Activated CD8-positive, alpha-beta memory T cell treated with anti-CD3 and anti-CD28 coated beads for 4 hours (primary cell): ENCODE measurements around the gene RPS3A.
"Not testable (repeated sequence)": the region's sequence is repeated elsewhere in the genome, so short reads cannot be mapped to it uniquely, and the experiment has no call there.

Experiments
- DNase-seq, 2 donors: peaks; one replicate each; pipeline ENCODE4 v3.0.0-alpha.2; 2020; ENCODE audit warnings: low read depth in 2 of 2

Gene RPS3A

DNA sequence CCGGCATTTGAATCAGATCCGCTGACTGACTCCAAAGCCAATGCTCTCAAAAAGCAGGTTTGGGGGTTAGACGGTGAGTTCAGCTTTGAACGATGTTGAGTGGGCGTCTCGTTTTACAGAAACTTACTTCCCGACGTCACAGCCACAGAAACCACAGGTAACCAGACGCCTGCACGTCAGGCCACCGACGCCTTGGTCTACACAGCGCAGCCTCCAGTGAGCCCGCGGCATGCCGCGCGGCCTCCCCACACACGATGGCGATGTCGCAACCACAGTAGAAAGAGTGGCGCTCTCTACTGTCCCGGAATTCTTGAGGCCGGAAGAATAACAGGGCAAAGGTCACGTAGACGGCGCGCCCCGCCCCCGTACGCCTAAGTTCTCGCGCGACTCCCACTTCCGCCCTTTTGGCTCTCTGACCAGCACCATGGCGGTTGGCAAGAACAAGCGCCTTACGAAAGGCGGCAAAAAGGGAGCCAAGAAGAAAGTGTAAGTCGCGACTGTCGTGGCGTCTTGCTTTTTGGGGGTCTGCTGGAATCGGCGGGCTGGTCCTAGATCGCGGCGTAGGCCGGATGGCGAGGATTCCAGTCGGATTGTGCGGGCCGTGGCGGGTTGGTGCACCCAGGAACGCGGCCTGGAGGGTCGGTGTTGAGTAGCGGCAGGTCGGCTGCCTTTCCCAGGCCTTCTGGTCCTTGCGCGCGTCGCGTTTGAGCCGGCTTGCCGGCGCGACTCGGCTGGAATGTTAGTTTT is at the start of gene RPS3A:
Gene RPS3A (plus strand): TSS at position 400 of the 747 bp plus-strand sequence. CDS start 25 bp downstream, at position 425.
- DNase-seq, result peak; percentile 95 to 98

DNA sequence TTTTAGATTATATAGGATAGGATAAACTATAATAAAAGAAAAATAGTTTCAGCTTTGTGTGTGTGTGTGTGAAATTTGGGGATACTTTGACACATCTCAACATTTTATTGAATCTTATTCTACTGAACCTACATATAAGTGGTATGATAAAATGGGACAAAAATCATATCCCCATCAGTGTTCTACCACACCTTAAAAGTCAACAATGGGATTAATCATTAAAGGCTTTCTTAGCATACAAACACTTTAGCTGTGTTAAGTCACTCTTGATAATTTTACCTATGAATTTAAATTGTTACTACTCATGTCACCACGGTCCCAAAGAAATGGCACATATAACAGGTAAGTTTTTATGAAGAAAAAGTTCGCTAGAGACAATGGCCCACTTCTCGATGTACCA is 46.6 kb upstream of the RPS3A start:
- no peak for DNase-seq

DNA sequence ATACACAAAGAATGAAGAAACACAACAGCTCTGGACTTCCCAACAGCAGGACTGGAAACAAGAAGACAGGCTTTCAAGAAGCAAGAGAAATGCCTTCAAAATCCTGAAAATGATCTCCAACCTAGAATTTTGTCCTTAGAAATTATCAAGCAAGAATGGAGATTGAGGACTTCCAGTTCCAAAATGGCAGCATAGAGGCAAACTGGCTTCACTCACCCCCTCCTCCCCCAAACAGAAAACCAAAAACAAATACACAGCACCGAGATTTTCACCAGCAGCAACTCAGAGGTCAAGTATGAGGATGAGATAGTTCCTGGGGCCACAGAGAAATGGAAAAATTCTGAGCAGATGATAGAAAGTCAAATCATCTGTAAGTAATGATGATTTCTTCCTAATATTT is 43.9 kb upstream of the RPS3A start:
- no peak for DNase-seq

DNA sequence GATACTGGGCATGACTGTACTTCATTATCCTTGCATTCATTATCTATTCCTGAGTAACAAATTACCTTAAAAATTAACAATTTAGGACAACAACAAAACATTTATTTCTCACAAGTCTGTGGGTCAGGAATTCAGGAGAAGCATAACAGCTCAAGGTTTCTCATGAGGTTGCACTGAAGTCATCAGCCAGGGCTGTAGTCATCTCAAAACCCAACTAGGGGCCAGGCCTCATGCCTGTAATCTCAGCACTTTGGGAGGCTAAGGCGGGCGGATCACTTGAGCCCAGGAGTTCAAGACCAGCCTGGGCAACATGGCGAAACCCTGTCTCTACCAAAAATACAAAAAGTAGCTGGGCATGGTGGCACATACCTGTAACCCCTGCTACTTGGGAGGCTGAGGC is 36.3 kb upstream of the RPS3A start:
- DNase-seq, result not testable (repeated sequence)

DNA sequence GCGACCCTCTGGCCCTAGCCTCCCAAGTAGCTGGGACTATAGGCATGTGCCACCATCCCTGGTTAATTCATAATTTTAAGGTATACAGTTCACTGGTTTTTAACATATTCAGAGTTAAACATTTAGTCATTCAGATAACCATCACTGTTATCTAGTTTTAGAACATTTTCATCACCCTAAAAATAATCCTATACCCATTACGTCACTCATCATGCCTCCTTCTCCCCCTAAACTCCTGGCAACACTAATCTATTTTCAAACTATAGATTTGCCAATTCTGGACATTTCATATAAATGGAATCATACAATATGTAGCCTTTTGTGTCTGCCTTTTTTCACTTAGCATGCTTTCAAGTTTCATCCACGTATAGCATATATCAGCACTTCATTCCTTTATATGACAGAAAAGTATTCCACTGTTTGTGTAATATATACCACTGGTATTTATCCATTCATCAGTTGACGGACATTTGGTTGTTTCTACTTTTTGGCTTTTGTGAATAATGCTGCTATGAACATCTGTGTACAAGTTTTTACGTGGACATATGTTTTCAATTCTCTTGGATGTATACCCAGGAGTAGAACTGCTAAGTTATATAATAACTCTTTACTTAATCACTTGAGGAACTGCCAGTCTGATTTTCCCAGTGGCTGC is 32.0 kb upstream of the RPS3A start:
- DNase-seq, result no peak

DNA sequence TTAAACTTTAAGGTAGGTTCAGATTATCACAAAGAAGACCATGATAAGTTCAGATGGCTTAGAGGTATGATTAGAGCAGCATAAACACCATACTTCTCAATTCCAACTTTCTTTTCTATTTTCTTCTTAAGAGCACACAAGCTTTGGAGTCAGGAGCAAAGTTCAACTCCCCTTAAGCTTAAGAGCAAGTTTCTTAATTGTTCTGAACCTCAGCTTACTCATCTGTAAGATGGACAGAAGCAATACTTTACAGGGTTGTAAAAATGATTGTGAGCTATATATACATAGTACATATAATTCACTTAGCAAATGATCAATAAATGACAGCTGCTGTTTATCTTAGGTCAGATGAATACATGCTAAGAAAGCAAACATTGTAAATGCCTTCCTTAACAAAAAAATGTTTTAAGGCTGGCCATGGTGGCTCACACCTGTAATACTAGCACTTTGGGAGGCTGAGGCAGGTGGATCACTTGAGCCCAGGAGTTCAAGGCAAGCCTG is 25.0 kb upstream of the RPS3A start:
- DNase-seq, result no peak

DNA sequence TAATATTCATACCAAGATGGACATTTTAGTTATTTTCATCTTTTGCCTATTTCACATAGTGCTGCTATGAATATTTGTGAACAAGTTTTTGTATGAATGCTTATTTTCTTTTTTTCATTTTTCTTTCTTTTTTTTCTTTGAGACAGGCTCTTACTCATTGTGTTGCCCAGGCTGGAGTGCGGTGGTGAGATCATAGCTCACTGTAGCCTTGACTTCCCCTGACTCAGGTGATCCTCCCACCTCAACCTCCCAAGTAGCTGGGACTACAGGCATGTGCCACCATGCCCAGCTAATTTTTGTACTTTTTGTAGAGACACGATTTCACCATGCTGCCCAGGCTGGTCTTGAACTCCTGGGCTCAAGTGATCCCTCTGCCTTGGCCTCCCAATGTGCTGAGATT is 21.4 kb upstream of the RPS3A start:
- not testable (repeated sequence) for DNase-seq

DNA sequence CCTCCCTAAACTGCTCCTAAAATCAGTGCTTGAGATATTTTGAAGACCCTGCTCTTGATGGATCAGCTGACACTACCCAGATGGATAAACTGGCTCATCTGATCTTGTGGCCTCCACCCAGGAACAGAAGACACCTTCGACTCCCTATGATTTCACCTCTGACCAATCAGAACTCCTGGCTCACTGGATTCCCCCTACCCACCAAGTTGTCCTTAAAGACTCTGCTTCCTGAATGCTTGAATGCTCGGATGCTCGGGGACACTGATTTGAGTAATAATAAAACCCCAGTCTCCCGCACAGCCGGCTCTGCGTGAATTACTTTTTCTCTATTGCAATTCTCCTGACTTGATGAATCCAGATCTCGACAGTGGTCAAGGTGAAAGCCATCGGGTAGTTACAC is 12.0 kb upstream of the RPS3A start:
- no peak for DNase-seq

DNA sequence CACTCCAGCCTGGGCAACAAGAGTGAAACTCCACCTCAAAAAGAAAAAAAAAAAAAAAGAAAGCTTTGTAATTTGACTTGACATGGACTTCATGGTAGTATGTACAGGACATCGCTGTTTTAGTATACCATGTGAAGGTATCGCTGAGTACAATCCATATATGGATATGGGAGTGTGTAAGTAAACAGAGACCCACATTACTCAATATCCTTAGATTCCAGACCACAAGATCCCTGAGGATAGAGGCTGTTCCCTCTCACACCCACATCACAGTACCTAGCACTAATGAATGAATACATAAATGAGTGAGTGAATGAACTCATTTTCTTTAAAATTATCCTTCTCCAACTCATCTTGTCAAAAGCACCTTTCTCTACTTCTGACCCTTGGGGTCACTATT is 8.4 kb upstream of the RPS3A start:
- no peak for DNase-seq

DNA sequence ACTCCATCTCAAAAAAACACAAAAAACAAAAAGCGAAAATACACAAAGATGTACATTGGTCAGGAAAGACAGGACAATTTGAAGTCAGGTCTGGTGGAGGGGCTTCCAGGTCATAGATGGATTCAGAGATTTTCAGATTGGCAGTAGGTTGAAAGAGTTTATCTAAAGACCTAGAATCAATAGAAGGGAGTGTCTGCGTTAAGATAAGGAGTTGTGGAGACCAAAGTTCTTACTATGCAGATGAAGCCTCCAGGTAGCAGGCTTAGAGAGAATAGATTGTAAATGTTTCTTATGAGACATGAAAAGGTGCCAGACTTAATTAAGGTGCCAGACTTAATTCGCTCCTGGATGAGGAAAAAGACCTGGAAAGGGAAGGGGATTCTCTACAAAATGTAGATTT is 6.9 kb upstream of the RPS3A start:
- no peak for DNase-seq

DNA sequence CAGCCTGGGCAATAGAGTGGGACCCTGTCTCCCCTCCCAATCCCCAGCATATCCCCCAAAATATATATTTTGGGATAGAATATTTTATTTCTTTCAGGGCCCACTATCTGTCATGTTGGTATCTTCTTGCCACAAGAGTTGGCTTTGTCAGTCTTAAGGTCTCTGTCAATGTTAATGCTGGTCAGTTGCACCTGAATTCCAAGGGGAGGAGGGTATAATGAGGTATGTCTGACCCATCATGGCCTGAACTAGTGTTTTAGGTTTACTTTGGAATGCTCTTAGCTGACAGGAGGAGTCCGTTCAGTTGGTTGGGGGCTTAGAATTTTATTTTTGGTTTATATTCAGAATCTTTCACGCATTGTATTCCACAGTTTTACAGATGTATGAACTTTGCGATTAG is 6.2 kb upstream of the RPS3A start:
- DNase-seq, result no peak

DNA sequence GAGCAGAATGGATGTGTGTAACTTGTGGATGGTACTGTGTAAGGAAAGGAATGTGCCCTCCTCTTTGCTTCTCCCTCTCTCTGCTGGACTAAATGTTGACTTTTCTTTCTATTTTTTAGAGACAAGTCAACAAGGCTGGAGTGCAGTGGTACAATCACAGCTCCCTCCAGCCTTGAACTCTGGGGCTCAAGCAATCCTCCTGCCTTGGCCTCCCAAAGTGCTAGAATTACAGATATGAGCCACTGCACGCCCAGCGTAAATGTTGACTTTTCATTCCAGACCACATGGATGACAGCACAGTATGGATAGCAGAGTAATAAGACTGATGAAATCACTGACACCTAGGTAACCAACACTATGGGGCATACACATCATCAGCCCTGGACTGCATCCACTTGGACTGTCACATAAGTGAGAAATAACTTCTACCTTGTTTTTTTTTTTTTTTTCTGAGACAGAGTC is 5.1 kb upstream of the RPS3A start:
- no peak for DNase-seq

DNA sequence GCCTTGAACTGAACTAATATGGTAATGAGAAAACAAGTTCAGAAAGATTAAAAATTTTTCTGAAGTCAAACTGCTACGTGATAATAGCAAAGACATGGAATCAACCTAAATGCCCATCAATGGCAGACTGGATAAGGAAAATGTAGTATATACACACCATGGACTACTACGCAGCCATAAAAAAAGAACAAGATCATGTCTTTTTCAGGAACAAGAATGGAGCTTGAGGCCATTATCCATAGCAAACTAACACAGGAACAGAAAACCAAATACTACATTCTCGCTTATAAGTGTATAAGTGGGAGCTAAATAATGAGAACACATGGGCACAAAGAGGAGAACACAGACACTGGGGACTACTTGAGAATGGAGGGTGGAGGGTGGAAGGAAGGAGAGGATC is 4.3 kb upstream of the RPS3A start:
- DNase-seq, result no peak

DNA sequence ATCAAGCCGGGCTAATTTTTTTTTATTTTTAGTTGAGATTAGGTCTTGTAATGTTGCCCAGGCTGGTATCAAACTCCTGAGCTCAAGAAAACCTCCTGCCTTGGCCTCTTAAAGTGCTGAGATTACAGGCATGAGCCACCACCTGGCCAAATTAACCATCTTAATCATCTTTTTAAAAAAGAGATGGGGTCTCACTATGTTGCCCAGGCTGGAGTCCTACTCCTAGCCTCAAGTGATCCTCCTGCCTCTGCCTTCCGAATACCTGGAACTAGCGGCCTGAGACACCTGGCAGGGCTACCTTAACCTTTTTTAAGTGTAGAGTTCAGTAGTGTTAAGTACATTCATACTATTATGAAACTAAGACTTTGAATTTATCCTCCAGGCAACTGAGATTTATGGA is 1.7 kb upstream of the RPS3A start:
- DNase-seq, result no peak

DNA sequence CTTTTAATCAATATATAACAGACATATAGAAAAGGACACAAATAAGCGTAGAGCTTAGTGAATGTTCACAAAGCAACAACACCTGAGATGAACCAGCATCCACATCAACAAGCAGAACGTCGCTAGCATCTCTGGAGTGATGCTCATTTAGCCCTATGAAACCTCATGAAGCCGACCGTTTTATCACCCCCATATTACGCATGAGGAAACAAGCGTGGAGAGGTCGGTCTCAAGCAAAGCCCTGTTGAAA is 524 bp upstream of the RPS3A start:
- DNase-seq, result no peak

DNA sequence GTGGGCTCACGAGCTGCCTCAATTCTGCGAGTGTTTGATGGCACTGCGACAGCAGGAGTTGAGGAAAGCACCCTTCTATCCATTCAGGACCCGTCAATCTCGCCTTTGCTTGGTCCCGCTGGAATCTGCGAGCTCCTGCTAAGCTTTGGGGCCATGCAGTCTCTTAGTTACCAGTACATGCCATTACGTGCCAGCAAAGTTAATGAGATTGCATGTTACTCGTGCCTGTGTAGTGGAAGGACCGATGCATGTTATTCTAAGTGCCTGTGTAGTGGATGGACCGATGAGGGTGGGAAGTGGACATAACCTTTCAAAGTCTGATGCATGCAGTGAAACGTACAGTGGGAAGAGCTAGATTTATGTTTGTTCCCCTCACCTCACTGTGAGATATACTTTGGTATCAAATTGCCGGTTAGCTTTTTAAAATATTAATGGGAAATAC is 569 bp downstream of the RPS3A start:
- no peak for DNase-seq

DNA sequence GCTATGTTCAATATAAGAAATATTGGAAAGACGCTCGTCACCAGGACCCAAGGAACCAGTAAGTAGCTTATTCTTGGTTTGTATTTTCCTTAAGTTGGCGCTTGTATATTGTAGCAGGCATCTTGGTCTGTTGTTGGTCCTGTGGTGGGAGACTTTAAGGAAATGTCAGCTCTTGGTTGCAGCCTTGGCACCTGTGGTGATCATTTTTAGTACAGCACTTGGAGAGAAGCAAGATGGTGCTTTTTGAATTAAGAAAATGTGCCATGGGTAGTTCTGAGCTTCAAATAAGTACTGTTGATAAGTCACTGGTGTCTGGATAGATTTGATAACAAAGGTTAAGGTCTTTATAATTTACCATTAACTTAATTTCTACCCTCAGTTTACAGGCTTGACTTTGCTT is 1.1 kb downstream of the RPS3A start:
- no peak for DNase-seq

DNA sequence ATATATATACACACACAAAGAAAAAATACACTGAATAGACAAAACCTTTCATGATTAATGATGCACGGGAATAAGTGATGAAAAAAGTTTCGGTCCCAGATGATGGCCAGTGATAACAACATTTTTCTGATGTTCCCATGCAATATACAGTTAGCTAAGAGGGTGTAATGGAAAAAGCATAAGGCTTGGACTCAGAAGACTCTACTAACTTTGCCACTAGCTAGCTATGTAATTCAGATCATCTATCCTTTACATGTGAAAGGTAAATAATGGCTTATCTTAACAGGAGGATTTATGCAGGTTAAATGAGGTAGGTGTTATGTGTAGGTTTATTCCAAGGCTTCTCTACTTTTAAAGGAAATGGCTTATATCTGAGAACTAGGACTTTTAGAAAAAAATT is 4.3 kb downstream of the RPS3A start:
- no peak for DNase-seq

DNA sequence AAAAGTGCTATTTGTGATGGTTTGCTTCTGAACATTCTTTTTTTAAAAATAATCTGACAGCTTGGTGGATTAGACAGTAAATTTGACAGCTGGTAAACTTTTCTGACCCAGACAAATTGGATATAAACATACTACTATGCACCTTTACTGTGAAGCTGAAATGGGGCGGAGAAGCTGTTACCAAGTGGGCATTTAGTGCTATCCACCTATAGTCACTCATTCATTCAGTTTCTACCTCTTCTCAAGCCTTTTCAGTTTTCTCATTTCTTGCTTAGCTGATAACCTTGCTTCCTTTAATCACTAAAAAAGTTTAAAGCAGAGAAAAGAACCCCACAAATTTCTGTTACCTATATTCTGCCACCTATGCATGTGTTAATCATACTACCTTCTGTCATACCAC is 5.2 kb downstream of the RPS3A start:
- DNase-seq, result no peak

DNA sequence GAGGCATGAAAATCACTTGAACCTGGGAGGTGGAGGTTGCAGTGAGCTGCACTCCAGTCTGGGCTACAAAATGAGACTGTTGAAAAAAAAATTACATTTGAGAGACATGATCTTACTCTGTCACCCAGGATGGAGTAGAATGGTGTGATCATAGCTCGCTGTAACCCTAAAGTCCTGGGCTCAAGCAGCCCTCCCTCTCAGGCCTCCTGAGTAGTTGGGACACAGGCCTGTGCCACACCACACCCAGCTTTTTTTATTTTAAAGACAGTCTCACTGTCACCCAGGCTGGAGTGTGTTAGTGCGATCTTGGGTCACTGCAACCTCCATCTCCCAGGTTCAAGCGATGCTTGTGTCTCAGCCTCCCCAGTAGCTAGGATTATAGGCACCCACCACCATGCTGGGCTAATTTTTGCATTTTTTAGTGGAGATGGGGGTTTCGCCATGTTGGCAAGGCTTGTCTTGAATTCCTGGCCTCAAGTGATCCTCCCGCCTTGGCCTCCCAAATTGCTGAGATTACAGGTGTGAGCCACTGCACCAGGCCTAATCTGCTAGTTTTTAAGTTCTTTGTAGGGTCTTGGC is 6.1 kb downstream of the RPS3A start:
- no peak for DNase-seq

DNA sequence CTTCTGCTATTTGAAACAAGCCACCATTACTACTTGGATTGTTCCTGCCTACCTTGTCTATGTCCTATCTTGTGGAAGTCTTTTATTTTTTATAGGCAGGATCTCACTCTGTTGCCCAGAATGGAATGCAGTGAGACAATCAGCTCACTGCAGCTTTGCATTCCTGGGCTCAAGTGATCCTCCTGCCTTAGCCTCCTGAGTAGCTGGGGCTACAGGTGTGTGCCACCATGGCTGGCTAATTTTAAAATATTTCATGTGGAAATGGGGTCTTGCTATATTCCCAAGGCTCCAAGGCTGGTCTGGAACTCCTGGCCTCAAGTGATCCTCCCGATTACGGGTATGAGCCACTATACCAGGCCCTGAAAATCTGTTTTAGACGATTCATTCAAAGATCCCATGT is 7.6 kb downstream of the RPS3A start:
- no peak for DNase-seq

DNA sequence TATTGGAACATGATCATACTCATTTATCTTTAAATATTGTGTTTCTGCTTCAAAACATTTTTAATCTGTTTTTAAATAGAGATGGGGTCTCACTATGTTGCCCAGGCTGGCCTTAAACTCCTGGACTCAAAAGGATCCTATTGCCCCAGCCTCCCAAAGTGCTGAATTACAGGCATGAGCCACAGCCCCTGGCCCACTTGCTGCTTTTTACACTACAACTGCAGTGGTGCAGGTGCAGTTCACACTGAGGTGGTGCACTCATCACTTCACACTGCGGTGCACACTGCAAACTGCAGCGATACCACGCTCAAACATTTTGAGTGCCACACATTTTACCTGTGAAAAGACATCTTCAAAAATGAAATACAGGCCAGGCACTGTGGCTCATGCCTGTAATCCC is 10.8 kb downstream of the RPS3A start:
- no peak for DNase-seq

DNA sequence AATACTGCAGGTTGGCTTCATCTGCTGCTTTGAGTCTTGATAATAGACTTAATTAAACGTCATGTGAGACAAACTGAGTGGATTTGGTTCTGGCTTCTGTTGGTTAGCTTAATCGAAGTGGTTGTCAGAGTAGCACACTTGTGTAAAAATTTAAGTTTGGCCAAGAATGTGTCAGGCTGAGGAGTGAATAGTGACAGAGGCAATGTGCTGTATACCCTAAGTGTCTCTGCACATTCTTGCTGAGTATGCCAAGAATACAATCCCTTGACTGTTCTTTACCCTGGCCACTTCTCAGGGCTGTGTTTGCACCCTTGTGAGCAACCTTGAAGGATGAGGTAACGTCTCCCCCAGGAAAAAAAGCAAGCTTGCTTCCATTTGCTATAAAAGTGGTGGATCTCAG is 14.9 kb downstream of the RPS3A start:
- DNase-seq, result no peak
